DOHH2 (cell line): ENCODE data around the gene PABPC5.

Experiments
- H3F3A ChIP-seq: fragments of 200-600 bp; sonication (generic), shearing (Covaris generic); 2 replicates; pipeline ENCODE4 v1.6.0; 2016; ENCODE audit warnings: antibody characterized with exemption, mild to moderate bottlenecking; ENCODE audit not compliant: control insufficient read depth, insufficient read depth
- H3K27ac ChIP-seq: fragments of 200-600 bp; sonication (generic); 2 replicates; pipeline ENCODE4 v1.5.1; 2014; ENCODE audit warnings: low read depth, mild to moderate bottlenecking, low read length, moderate library complexity
- H3K27me3 ChIP-seq: fragments of 200-600 bp; sonication (generic); 2 replicates; pipeline ENCODE4 v1.6.1; 2014; ENCODE audit warnings: mild to moderate bottlenecking, low read length, mixed read lengths; ENCODE audit not compliant: control insufficient read depth
- H3K36me3 ChIP-seq: fragments of 200-600 bp; sonication (generic); 2 replicates; pipeline ENCODE4 v1.6.1; 2014; ENCODE audit warnings: mild to moderate bottlenecking, low read length, moderate library complexity, mixed read lengths; ENCODE audit not compliant: control insufficient read depth
- H3K4me1 ChIP-seq: fragments of 200-600 bp; sonication (generic); 2 replicates; pipeline ENCODE4 v1.6.1; 2014; ENCODE audit warnings: mild to moderate bottlenecking, low read length, mixed read lengths; ENCODE audit not compliant: control insufficient read depth
- H3K4me2 ChIP-seq: fragments of 200-600 bp; sonication (generic); 2 replicates; pipeline ENCODE4 v1.6.0; 2014; ENCODE audit warnings: mild to moderate bottlenecking, low read length, moderate library complexity
- H3K4me3 ChIP-seq: fragments of 200-600 bp; sonication (generic); 2 replicates; pipeline ENCODE4 v1.5.1; 2014; ENCODE audit warnings: mild to moderate bottlenecking, low read length, mixed read lengths
- H3K79me2 ChIP-seq: fragments of 200-600 bp; sonication (generic); 2 replicates; pipeline ENCODE4 v1.6.1; 2014; ENCODE audit warnings: mild to moderate bottlenecking, low read length, mixed read lengths; ENCODE audit not compliant: control insufficient read depth
- H3K9me2 ChIP-seq: fragments of 200-600 bp; sonication (generic); replicated peaks from 2 replicates; pipeline ENCODE4 v1.6.1; 2014; ENCODE audit warnings: mild to moderate bottlenecking, low read length, mixed read lengths; ENCODE audit not compliant: control insufficient read depth
- H3K9me3 ChIP-seq: fragments of 200-600 bp; sonication (generic); 2 replicates; pipeline ENCODE4 v1.6.1; 2014; ENCODE audit warnings: antibody characterized with exemption, low read length, mixed read lengths; ENCODE audit not compliant: control insufficient read depth, insufficient read depth
- H4K20me1 ChIP-seq: fragments of 200-600 bp; sonication (generic); 2 replicates; pipeline ENCODE4 v1.6.0; 2014; ENCODE audit warnings: low read depth, mild to moderate bottlenecking, antibody characterized with exemption, low read length, moderate library complexity; ENCODE audit not compliant: control insufficient read depth, insufficient read depth
- CTCF ChIP-seq: fragments of 200-600 bp; sonication (generic); IDR thresholded peaks from one replicate; pipeline ENCODE4 v1.5.1; 2014; ENCODE audit warnings: antibody characterized with exemption, mild to moderate bottlenecking, low read depth, low read length; ENCODE audit not compliant: poor library complexity, severe bottlenecking
- EZH2phosphoT487 ChIP-seq: fragments of 200-600 bp; sonication (generic); IDR thresholded peaks from 2 replicates; pipeline ENCODE4 v1.6.1; 2017; ENCODE audit warnings: borderline replicate concordance, mild to moderate bottlenecking, antibody characterized with exemption, low read length, moderate library complexity, mixed read lengths

Gene PABPC5

GRCh38 chrX:91434351-91435168, at the start of gene PABPC5:
PABPC5 (plus strand) TSS chrX:91434839; CDS start chrX:91435578, 739 bp downstream.
- H3K27ac ChIP-seq, result no peak within 1 kb of the TSS
- H3F3A ChIP-seq, result no peaks in the 10 kb centered on the region
- no peak within 1 kb of the TSS for H3K4me3 ChIP-seq
- H3K4me1 ChIP-seq, result no peaks in the 10 kb centered on the region
- H3K9me2 ChIP-seq, result no peaks in the 10 kb centered on the region
- H3K79me2 ChIP-seq, result no peaks in the 10 kb centered on the region
- H4K20me1 ChIP-seq, result no peaks in the 10 kb centered on the region
- H3K27me3 ChIP-seq, result no peaks in the 10 kb centered on the region
- H3K4me2 ChIP-seq, result no peak within 1 kb of the TSS
- H3K9me3 ChIP-seq, result no peaks in the 10 kb centered on the region
- H3K36me3 ChIP-seq, result no peaks in the 10 kb centered on the region
- no peak for TF ChIP-seq EZH2phosphoT487
- TF ChIP-seq CTCF, result no peak

GRCh38 chrX:91389026-91389425, 45.6 kb upstream of the PABPC5 start:
- H3K4me2 ChIP-seq, result no peak overlapping the region

GRCh38 chrX:91414713-91415112, 19.9 kb upstream of the PABPC5 start:
- Histone ChIP-seq H3K9me2 (no peaks in the 10 kb centered on the region), H3K4me2 (no peak overlapping the region), H3K27ac (no peak overlapping the region), H3K36me3 (no peaks in the 10 kb centered on the region), H4K20me1 (no peaks in the 10 kb centered on the region), H3K4me1 (no peaks in the 10 kb centered on the region), H3K27me3 (no peaks in the 10 kb centered on the region), H3F3A (no peaks in the 10 kb centered on the region), H3K79me2 (no peaks in the 10 kb centered on the region), H3K9me3 (no peaks in the 10 kb centered on the region), H3K4me3 (no peak overlapping the region)
- TF ChIP-seq EZH2phosphoT487, result no peak
- peak; percentile 30 for TF ChIP-seq CTCF

More at GRCh38 chrX:91389026-91389425, 45.6 kb upstream of the PABPC5 start:
- Histone ChIP-seq H3K4me1 (no peaks in the 10 kb centered on the region), H3F3A (no peaks in the 10 kb centered on the region), H3K4me3 (no peak overlapping the region), H3K27me3 (no peaks in the 10 kb centered on the region), H3K9me3 (no peaks in the 10 kb centered on the region), H3K79me2 (no peaks in the 10 kb centered on the region), H3K9me2 (no peaks in the 10 kb centered on the region), H3K27ac (no peak overlapping the region), H4K20me1 (no peaks in the 10 kb centered on the region), H3K36me3 (no peaks in the 10 kb centered on the region)
- TF ChIP-seq CTCF (no peak), EZH2phosphoT487 (no peak)
